GM12878 (cell line): Measurements from ENCODE around the gene UTF1.

Experiments
- BRCA1 ChIP-seq: IDR thresholded peaks from 2 replicates; pipeline ENCODE4 v1.6.1; 2011; ENCODE audit warnings: low read depth, low read length, improper control_type of control experiment
- GATAD2B ChIP-seq: fragments of 450-650 bp; conservative IDR thresholded peaks from 2 replicates; pipeline ENCODE4 v1.6.1; 2017; ENCODE audit warnings: low read depth, mild to moderate bottlenecking, moderate library complexity
- MTA3 ChIP-seq: IDR thresholded peaks from 2 replicates; pipeline ENCODE4 v1.6.1; 2012; ENCODE audit warnings: low read length, inconsistent platforms, borderline replicate concordance
- USF1 ChIP-seq: IDR thresholded peaks from 2 replicates; pipeline ENCODE4 v1.6.1; 2011; ENCODE audit warnings: borderline replicate concordance, low read depth, mild to moderate bottlenecking, moderate library complexity, mixed read lengths, low read length; ENCODE audit not compliant: insufficient read depth; ENCODE audit errors: extremely low read length

GRCh38 chr10:133224756-133225372, 5.2 kb upstream of the UTF1 start:
- TF ChIP-seq BRCA1 (no peak), MTA3 (no peak), GATAD2B (no peak), USF1 (no peak)
